ENCODE results near the gene ARHGEF7. TPM values are rescaled to one million over a fixed set of nuclear protein-coding genes. Genes with fewer than 3 reads are reported as not detected.

Gene ARHGEF7
- total RNA-seq, 1 donor from 2014 or later = 181 TPM

DNA sequence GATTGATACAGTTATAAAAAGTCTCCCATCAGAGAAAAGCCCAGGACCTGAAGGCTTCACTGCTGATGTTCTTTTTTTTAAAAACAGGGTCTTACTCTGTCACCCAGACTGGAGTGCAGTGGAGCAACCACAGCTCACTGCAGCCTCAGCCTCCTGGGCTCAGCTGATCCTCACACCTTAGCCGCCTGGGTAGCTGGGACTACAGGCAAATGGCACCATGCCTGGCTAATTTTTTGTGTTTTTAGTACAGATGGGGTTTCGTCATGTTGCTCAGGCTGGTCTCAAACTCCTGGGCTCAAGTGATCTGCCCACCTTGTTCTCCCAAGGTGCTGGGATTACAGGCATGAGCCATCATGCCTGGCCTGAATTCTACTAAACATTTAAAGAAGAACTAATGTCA is 238.4 kb downstream of the ARHGEF7 start:
- DNase-seq = no peak

DNA sequence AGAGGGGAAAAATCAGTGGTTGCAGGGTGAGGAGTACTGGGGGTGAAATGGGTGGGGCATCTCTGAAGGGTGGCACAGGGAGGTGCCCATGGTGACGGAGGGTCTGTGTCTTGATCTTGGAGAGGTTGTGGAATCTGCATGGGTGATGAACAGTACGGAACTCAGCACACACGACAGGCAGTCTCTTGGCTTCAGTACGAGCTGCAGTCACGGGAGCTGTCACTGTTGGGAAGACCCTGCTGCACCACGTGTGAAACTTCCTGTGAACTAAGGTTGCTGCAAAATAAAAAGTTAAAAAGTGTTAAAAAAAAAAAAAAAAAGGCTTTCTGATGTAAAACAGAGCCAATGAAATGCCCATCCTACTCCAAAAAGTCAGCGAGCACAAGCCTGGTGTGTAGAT is 239.7 kb downstream of the ARHGEF7 start:
- no peak for DNase-seq

Other genes with a start within 250 kb of the ARHGEF7 start
- gene ANKRD10, start 200.2 kb upstream of the ARHGEF7 start, total RNA-seq = 201 TPM
- gene TEX29, start 205.3 kb downstream of the ARHGEF7 start, total RNA-seq = 0.72 TPM